GM18867 (cell line): ENCODE data around the gene AUNIP.

ENCODE experiments used
- ATAC-seq: cut with Tn5 transposase; IDR thresholded peaks from one replicate; pipeline ENCODE4 v1.9.1; 2021; ENCODE audit warnings: mild to moderate bottlenecking, moderate library complexity; ENCODE audit not compliant: unreplicated experiment

AUNIP gene

GRCh38 chr1:25832336-25833037, 26.8 kb downstream of the AUNIP start:
- no peak for ATAC-seq

DNA sequence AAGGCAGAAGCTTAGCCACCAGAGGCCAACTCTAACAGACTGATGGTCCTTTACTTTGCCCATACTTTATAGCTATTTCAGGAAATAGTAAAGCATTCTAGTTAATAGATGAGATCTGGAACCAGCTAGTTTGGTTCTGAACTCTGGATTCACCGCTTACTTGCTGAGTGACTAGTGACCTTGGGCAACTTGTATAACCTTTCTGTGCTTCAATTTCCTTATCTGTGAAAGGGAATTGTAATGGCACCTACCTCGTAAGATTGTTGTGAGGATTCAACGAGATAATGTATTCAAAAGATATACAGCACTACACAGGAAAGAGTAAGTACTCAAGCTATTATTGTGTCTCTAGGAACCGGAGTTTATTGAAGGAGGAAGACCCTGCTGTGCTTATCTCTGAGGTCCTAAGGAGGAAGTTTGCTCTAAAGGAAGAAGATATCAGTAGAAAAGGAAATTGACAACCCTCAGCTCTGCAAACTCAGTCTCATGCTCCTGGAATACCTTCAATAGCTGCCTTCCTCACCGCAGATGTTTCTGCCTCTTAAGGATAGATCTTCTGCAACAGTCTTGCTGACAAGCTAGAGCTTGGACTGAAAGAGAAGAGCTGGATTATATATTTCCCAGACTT, 27.6 kb downstream of the AUNIP start:
- no peak for ATAC-seq

- no peak for ATAC-seq
Observed at GRCh38 chr1:25829046-25829445, 30.2 kb downstream of the AUNIP start.

DNA sequence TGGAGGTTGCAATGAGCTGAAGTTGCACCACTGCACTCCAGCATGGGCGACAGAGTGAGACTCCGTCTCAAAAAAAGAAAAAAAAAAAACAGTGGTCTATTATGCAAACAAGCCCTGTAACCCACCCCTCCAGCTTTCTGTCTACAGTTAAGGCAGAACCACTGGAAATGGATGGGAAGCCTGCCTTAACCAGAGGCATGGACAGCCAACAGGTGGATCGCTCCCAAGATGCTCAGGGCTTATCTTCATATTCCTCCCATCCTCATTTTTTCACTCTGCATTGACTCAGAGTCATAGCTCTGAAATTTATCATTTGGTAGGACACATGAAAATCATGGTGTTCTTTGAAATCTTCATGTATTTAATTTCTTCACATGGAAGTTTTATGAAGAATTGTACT, 30.8 kb downstream of the AUNIP start:
- ATAC-seq, result no peak

- no peak for ATAC-seq
Observed at GRCh38 chr1:25826571-25826970, 32.7 kb downstream of the AUNIP start.

DNA sequence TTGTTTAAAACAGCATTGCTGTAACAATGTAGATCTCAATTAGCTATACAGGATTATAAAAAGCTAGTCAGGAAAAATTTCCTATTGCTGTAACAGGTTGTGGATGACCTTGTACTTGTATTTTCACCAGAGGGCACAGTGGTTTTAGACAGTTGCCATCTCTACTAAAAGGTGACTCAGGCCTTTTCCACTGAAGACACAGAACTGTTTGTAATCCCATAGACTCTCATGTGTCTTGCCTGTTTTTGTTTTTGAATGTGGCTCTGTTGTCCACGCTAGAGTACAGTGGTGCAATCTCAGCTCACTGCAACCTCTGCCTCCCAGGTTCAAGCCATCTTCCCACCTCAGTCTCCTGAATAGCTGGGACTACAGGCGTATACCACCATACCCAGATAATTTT, 33.7 kb downstream of the AUNIP start:
- no peak for ATAC-seq

- ATAC-seq, result no peak
Observed at GRCh38 chr1:25821630-25822091, 37.6 kb downstream of the AUNIP start.

DNA sequence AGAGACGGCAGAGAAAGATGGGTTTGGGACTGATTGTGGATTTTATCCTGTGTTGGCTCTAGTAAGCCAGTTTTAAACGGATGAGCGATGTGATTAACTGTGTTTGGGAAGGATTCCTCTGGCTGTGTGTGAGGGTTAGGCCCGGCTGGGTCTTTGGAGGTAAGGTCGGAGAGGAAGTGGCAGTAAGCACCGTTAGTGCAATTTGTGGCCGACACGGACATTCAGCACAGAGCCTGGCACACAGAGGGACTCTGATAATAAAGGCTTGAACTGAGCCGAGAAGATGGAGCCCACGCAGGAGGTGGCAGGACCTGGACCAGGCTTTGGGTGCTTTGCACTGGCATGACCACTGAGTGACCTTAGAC, 38.2 kb downstream of the AUNIP start:
- no peak for ATAC-seq

- ATAC-seq, result peak; percentile 43
Observed at GRCh38 chr1:25820247-25821111, 38.8 kb downstream of the AUNIP start.

DNA sequence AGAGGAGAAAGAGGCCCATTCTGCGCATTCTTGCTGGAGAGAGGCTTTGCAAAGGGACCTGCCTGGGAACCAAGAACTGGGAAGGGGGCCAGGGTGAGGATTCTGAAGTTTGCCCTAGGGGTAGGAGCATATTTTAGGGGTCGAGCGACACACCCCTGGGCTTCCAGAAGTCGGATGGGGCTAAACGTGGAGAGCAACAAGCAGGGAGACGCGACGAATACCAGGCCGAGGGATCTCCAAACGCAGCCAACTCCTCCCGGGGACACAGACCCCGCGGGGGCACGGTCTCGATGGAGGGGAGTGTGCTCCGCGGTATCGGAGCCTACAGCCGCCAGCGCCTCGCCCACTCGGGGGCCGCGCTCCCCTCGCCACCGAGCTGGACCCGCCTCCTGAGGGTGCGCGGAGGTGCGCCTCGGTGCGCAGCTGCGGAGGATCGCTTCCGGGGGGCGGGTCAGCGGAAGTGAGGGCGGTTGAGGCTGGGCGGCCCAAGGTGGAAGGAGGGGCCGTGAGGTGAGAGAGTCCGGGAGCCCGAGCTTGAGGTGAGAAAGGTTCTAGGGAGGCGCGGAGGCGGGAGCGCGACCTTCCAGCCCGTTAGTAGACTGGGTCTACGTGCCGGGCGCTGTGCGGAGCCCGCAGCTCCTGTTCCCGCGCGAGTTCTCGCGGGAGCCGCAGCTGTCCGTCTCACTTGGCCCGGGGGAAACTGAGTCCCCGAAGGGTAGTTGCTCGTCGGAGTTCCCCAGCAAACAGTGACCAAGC, 39.6 kb downstream of the AUNIP start, which contains the start of gene MTFR1L:
MTFR1L (plus strand) TSS at position 464 of the 756 bp plus-strand sequence. CDS start 3,151 bp downstream, outside the sequence.
- ATAC-seq, result peak; percentile 79

DNA sequence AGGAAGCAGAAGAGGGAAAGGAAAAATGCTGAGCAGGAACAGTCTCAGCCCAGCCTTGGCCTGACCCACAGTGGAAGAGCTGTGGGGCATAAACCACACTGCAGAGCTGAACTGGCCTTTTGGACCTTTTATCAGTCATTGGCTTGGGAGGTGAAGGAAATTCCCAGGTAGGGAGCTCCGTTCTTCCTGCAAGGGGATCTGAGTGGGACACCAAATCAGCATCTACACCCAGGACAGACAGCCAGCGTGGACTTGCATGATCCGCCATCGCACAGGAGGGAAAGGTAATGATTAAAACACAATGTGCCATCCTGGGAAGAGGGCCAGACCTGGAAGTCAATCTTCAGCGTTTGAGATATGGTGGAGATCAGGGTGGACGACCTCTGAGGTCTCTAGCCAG, 40.7 kb downstream of the AUNIP start:
- no peak for ATAC-seq

- ATAC-seq, result no peak
Observed at GRCh38 chr1:25817840-25818501, 41.3 kb downstream of the AUNIP start.

DNA sequence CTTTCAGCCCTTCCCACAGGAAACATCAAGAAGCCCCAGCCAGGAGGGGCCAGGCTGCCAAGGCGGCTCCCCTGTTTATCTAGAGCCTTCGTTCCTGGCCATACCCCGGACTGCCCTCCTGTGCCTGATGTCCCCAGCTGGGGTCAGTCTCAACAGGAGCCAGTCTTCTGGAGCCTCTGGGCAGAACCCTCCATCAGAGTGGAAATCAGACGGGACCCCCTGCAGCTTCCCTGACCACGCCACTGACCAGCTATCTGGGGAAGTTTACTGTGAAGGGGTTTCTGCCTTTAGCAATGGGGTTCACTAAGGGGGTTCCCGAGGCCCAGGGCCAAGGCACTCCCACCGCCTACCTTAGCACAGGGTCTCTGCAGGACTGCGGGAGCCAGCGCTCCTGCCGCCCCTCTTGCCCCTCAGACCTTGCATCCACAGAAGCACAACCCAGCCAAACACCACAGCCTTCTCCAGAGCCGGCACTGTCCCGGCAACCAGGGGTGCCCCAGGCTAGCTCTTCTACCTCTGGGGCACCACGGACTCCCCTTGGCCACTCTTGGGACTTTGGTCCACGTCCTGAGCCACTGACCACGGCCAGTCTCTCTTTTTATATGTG, 43.0 kb downstream of the AUNIP start:
- ATAC-seq, result no peak

- ATAC-seq, result no peak
Observed at GRCh38 chr1:25815208-25816111, 43.8 kb downstream of the AUNIP start.

DNA sequence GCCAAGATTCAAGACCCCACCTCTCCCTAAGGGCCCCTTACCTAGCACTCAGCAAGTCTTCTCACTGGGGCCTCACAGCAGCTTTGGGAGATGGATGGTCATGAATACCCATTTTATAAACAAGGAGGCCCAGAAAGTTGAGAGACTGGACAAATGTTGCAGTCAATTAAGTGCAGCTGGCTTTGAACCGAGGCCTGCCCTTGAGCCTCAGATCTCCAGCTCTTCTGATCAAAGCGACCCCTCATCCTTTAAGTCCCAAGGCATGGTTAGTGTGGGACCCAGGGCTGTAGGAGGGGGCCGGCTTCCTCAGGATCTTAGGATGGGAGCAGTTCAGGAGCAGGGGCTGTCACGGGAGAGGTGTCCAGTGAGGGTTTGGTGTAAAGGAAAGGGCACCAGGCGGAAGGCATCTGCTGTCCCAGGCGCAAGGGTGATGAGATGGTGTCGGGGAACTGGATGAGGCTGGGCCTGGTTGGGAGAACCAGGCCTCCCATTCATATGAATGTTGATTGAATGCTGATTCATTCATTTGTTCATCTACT, 44.6 kb downstream of the AUNIP start:
- no peak for ATAC-seq

GRCh38 chr1:25813734-25814471, 45.4 kb downstream of the AUNIP start:
- ATAC-seq, result no peak

GRCh38 chr1:25813071-25813733, 46.1 kb downstream of the AUNIP start:
- no peak for ATAC-seq
